SJCRH30 (cell line): ENCODE results near the gene NME9. TPM values are rescaled to one million over a fixed set of nuclear protein-coding genes. Genes with fewer than 3 reads are reported as not detected.

Source experiments
- DNase-seq, 2 experiments: peaks; one replicate each; pipeline ENCODE4 v3.0.0-alpha.2; 2015 to 2020
- H3K27ac ChIP-seq: fragments of 250-450 bp; sonication (Bioruptor Pico); 2 replicates; pipeline ENCODE4 v1.5.1; 2020; ENCODE audit warnings: mild to moderate bottlenecking, moderate library complexity
- H3K27me3 ChIP-seq: fragments of 250-450 bp; sonication (Bioruptor Pico); 2 replicates; pipeline ENCODE4 v1.5.1; 2020; ENCODE audit warnings: mild to moderate bottlenecking, moderate library complexity
- H3K36me3 ChIP-seq: fragments of 250-450 bp; sonication (Bioruptor Pico); 2 replicates; pipeline ENCODE4 v1.5.1; 2020; ENCODE audit warnings: mild to moderate bottlenecking, moderate library complexity
- H3K4me1 ChIP-seq: fragments of 250-450 bp; sonication (Bioruptor Pico); 2 replicates; pipeline ENCODE4 v1.5.1; 2020; ENCODE audit warnings: mild to moderate bottlenecking, moderate library complexity
- H3K4me3 ChIP-seq: fragments of 250-450 bp; sonication (Bioruptor Pico); 2 replicates; pipeline ENCODE4 v1.5.1; 2020; ENCODE audit warnings: mild to moderate bottlenecking, moderate library complexity
- H3K9me3 ChIP-seq: fragments of 250-450 bp; sonication (Bioruptor Pico); replicated peaks from 2 replicates; pipeline ENCODE4 v1.5.1; 2020; ENCODE audit warnings: mild to moderate bottlenecking, moderate library complexity
- total RNA-seq: library from RNA; depleted of rRNA; stranded (reverse); fragments of >200 nt; shearing (Covaris generic); gene quantifications from 2 replicates; pipeline ENCODE4 v1.2.3, GENCODE V29; 2014

NME9 gene
- total RNA-seq, 1 experiment from 2014 or later: 0.08 TPM

- no peak for DNase-seq
- Histone ChIP-seq H3K36me3 (peaks cover 20% of the 10 kb centered on the region), H3K27me3 (no peaks in the 10 kb centered on the region)
Observed at GRCh38 chr3:138297059-138297607, 32.5 kb downstream of the NME9 start.

GRCh38 chr3:138296639-138297038 lies 33.0 kb downstream of the NME9 start:
- Histone ChIP-seq H3K27ac (no peak overlapping the region), H3K4me1 (no peaks in the 10 kb centered on the region), H3K9me3 (no peaks in the 10 kb centered on the region), H3K27me3 (no peaks in the 10 kb centered on the region), H3K4me3 (no peak overlapping the region), H3K36me3 (peaks cover 20% of the 10 kb centered on the region)
- DNase-seq: no peak

More at GRCh38 chr3:138297059-138297607, 32.5 kb downstream of the NME9 start:
- H3K4me1 ChIP-seq: no peaks in the 10 kb centered on the region
- no peaks in the 10 kb centered on the region for H3K9me3 ChIP-seq
- no peak overlapping the region for H3K27ac ChIP-seq
- no peak overlapping the region for H3K4me3 ChIP-seq

- H3K27ac ChIP-seq: no peak overlapping the region
- DNase-seq: no peak
- H3K27me3 ChIP-seq: no peaks in the 10 kb centered on the region
- H3K9me3 ChIP-seq: no peaks in the 10 kb centered on the region
- peaks cover 32% of the 10 kb centered on the region for H3K36me3 ChIP-seq
- H3K4me1 ChIP-seq: no peaks in the 10 kb centered on the region
- H3K4me3 ChIP-seq: no peak overlapping the region
Observed at GRCh38 chr3:138289701-138290100, 40.0 kb downstream of the NME9 start.

- no peaks in the 10 kb centered on the region for H3K9me3 ChIP-seq
- no peak overlapping the region for H3K27ac ChIP-seq
- no peak overlapping the region for H3K4me3 ChIP-seq
- DNase-seq: no peak
- H3K27me3 ChIP-seq: no peaks in the 10 kb centered on the region
- H3K36me3 ChIP-seq: peaks cover 32% of the 10 kb centered on the region
- H3K4me1 ChIP-seq: no peaks in the 10 kb centered on the region
Observed at GRCh38 chr3:138289260-138289659, 40.4 kb downstream of the NME9 start.

GRCh38 chr3:138284957-138285477 lies 44.6 kb downstream of the NME9 start:
- no peak overlapping the region for H3K4me3 ChIP-seq
- no peaks in the 10 kb centered on the region for H3K9me3 ChIP-seq
- H3K36me3 ChIP-seq: peaks cover 24% of the 10 kb centered on the region
- DNase-seq: no peak
- H3K4me1 ChIP-seq: no peaks in the 10 kb centered on the region
- H3K27ac ChIP-seq: no peak overlapping the region
- H3K27me3 ChIP-seq: no peaks in the 10 kb centered on the region

GRCh38 chr3:138284079-138284478 lies 45.6 kb downstream of the NME9 start:
- no peak overlapping the region for H3K27ac ChIP-seq
- no peaks in the 10 kb centered on the region for H3K4me1 ChIP-seq
- H3K4me3 ChIP-seq: no peak overlapping the region
- H3K9me3 ChIP-seq: no peaks in the 10 kb centered on the region
- no peak for DNase-seq
- H3K27me3 ChIP-seq: no peaks in the 10 kb centered on the region
- H3K36me3 ChIP-seq: peaks cover 16% of the 10 kb centered on the region

GRCh38 chr3:138282836-138283235 lies 46.8 kb downstream of the NME9 start:
- no peak for DNase-seq
- Histone ChIP-seq H3K27me3 (no peaks in the 10 kb centered on the region), H3K4me3 (no peak overlapping the region), H3K27ac (no peak overlapping the region), H3K4me1 (no peaks in the 10 kb centered on the region), H3K36me3 (peaks cover 9% of the 10 kb centered on the region; the same call in 1 of the 2 replicates), H3K9me3 (no peaks in the 10 kb centered on the region)

- DNase-seq: no peak
- Histone ChIP-seq H3K36me3 (no peaks in the 10 kb centered on the region; the same call in 1 of the 2 replicates), H3K27ac (no peak overlapping the region), H3K9me3 (no peaks in the 10 kb centered on the region), H3K27me3 (no peaks in the 10 kb centered on the region), H3K4me3 (no peak overlapping the region), H3K4me1 (no peaks in the 10 kb centered on the region)
Observed at GRCh38 chr3:138281561-138281960, 48.1 kb downstream of the NME9 start.

- Histone ChIP-seq H3K27ac (no peak overlapping the region), H3K4me3 (no peak overlapping the region), H3K27me3 (no peaks in the 10 kb centered on the region), H3K4me1 (no peaks in the 10 kb centered on the region), H3K9me3 (no peaks in the 10 kb centered on the region), H3K36me3 (peaks cover 34% of the 10 kb centered on the region)
- no peak for DNase-seq
Observed at GRCh38 chr3:138271189-138271794, 58.4 kb downstream of the NME9 start.

- Histone ChIP-seq H3K27ac (no peak overlapping the region), H3K4me1 (no peaks in the 10 kb centered on the region), H3K9me3 (no peaks in the 10 kb centered on the region), H3K27me3 (no peaks in the 10 kb centered on the region), H3K36me3 (peaks cover 36% of the 10 kb centered on the region), H3K4me3 (no peak overlapping the region)
- DNase-seq: no peak
Observed at GRCh38 chr3:138270245-138270644, 59.4 kb downstream of the NME9 start.

- H3K27ac ChIP-seq: no peak overlapping the region
- no peaks in the 10 kb centered on the region for H3K9me3 ChIP-seq
- DNase-seq: no peak
- no peak overlapping the region for H3K4me3 ChIP-seq
- H3K27me3 ChIP-seq: no peaks in the 10 kb centered on the region
- H3K4me1 ChIP-seq: no peaks in the 10 kb centered on the region
- H3K36me3 ChIP-seq: peaks cover 19% of the 10 kb centered on the region
Observed at GRCh38 chr3:138267083-138267482, 62.6 kb downstream of the NME9 start.

- no peaks in the 10 kb centered on the region for H3K9me3 ChIP-seq
- H3K4me3 ChIP-seq: no peak overlapping the region
- H3K4me1 ChIP-seq: no peaks in the 10 kb centered on the region
- peaks cover 16% of the 10 kb centered on the region for H3K36me3 ChIP-seq
- H3K27ac ChIP-seq: no peak overlapping the region
- no peak for DNase-seq
- H3K27me3 ChIP-seq: no peaks in the 10 kb centered on the region
Observed at GRCh38 chr3:138265745-138266144, 63.9 kb downstream of the NME9 start.

GRCh38 chr3:138263104-138263503 lies 66.5 kb downstream of the NME9 start:
- no peaks in the 10 kb centered on the region for H3K9me3 ChIP-seq
- no peak for DNase-seq
- H3K36me3 ChIP-seq: peaks cover 10% of the 10 kb centered on the region; the same call in 1 of the 2 replicates
- no peaks in the 10 kb centered on the region for H3K4me1 ChIP-seq
- no peaks in the 10 kb centered on the region for H3K27me3 ChIP-seq
- H3K4me3 ChIP-seq: no peak overlapping the region
- H3K27ac ChIP-seq: no peak overlapping the region

GRCh38 chr3:138260611-138261010 lies 69.0 kb downstream of the NME9 start:
- Histone ChIP-seq H3K4me1 (no peaks in the 10 kb centered on the region), H3K27ac (no peak overlapping the region), H3K4me3 (no peak overlapping the region), H3K36me3 (peaks cover 10% of the 10 kb centered on the region; the same call in 1 of the 2 replicates), H3K9me3 (no peaks in the 10 kb centered on the region), H3K27me3 (no peaks in the 10 kb centered on the region)
- no peak for DNase-seq

- Histone ChIP-seq H3K4me1 (no peaks in the 10 kb centered on the region; the same call in 1 of the 2 replicates), H3K27me3 (no peaks in the 10 kb centered on the region), H3K27ac (no peak overlapping the region), H3K9me3 (no peaks in the 10 kb centered on the region), H3K4me3 (no peak overlapping the region), H3K36me3 (peaks cover 8% of the 10 kb centered on the region; the same call in 1 of the 2 replicates)
- DNase-seq: no peak
Observed at GRCh38 chr3:138259126-138259525, 70.5 kb downstream of the NME9 start.

GRCh38 chr3:138257986-138258385 lies 71.7 kb downstream of the NME9 start:
- Histone ChIP-seq H3K27ac (no peak overlapping the region), H3K4me1 (no peaks in the 10 kb centered on the region; the same call in 1 of the 2 replicates), H3K9me3 (no peaks in the 10 kb centered on the region), H3K36me3 (peaks cover 3% of the 10 kb centered on the region; the same call in 1 of the 2 replicates), H3K4me3 (no peak overlapping the region), H3K27me3 (no peaks in the 10 kb centered on the region)
- DNase-seq: no peak
